OCI-M1 (cell line): ENCODE measurements around the gene OR4D2.
A peak's percentile ranks its signal among the peaks of the same experiment; 100 is the strongest.

ENCODE experiments used
- DNase-seq: peaks from one replicate; lab custom pipeline; 2025; lab: John Stamatoyannopoulos, UW

The OR4D2 gene

GRCh38 chr17:58174871-58175270 lies 8.1 kb downstream of the OR4D2 start:
- no peak for DNase-seq

- DNase-seq, result peak; percentile 27
These were observed 9.4 kb downstream of the OR4D2 start for GRCh38 chr17:58176200-58176599.

DNA sequence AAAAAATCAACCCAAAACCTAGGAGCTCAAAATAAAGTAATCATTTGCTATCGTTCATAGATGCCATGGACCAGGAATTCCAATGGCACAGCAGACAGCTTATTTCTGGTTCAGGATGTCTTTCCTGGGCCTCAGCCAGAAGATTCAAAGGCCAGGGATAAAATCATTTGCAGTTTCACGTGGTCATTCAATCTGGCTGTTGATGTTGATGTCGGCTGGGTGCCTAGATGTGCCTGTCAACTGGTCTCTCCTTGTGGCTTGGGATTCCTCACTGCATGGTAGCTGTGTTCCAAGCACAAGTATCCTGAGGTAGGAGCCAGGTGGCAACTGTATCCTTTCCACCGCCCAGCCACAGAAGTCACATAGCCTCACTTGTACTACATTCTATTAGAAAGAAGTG lies 15.0 kb downstream of the OR4D2 start:
- DNase-seq, result no peak

- no peak for DNase-seq
These were observed 16.7 kb downstream of the OR4D2 start for GRCh38 chr17:58183514-58183913.

DNA sequence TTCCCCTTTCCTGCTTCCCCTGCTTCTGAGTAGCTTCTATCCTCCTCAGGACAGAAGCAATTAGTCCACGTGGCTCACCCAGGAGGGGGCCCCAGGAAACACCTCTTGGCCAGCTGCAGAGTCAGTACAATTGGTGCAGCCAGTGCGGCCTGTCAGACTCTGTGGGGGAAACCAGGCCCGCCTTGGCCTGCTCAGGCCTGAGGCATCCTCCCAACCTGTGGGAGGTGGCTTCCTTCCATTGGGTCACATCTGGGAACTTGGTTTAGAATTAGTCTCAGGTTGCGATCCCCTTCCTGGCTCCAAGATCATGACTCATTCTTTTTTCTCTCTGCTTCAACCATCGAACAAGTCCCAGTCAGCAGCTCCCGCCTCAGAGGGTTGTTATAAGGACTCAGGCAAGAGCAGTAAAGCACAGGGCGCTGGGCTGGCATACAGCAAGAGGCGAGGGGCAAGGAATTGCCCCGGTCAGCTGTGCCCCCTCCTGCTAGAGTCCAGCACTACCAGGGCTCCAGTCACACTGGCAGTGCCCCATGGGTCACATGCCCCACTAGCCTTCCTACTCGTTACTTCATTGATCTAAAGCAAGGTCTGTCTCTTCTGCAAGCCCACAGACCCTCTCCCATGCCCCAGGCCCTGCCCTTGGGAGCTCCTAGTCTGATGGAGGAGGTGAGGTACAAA lies 17.7 kb downstream of the OR4D2 start:
- DNase-seq, result peak; percentile 49

DNA sequence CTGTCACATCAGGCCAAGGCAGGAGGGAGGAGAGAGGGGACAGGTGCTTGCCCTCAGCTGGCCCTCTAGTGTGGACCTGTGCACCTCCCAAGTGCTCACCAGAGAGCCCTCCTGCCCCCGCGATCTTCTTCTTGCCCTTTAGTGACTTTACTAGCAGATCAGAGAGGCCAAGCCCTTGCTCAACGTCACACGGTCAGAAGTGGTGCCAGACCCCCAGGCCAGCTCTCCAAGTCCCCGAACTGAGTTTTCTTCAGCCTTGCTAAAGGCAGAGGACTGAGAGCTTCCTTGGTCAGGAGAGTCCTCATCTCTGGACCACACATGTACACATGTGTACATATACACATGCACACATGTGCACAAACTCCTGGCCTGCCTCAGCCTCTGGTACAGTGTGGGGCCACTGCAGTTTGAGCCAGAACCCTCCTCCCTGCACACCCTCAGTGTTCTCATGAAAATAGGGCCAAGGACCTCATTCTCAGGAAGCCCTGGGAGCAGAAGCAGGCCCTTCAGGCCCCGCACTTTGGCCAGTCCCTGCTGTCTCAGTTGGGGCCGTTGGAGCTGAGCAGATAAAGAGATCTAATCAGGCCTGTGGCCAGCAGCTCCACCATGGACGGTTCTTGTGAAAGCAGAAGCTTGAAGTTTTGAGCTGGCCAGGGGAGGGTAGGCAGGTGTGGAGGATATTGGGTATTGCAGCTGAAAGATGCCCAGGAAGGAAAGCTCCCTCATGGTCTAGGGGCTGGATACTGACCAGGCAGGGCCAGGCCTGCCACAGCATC lies 18.4 kb downstream of the OR4D2 start:
- DNase-seq, result peak; percentile 88

GRCh38 chr17:58186591-58186990 lies 19.8 kb downstream of the OR4D2 start:
- no peak for DNase-seq

GRCh38 chr17:58187063-58187462 lies 20.3 kb downstream of the OR4D2 start:
- DNase-seq, result no peak

GRCh38 chr17:58187675-58188074 lies 20.9 kb downstream of the OR4D2 start:
- no peak for DNase-seq

- DNase-seq, result peak; percentile 64
These were observed 22.8 kb downstream of the OR4D2 start for GRCh38 chr17:58189436-58190146.

GRCh38 chr17:58191241-58191896 lies 24.6 kb downstream of the OR4D2 start:
- peak; percentile 12 for DNase-seq

DNA sequence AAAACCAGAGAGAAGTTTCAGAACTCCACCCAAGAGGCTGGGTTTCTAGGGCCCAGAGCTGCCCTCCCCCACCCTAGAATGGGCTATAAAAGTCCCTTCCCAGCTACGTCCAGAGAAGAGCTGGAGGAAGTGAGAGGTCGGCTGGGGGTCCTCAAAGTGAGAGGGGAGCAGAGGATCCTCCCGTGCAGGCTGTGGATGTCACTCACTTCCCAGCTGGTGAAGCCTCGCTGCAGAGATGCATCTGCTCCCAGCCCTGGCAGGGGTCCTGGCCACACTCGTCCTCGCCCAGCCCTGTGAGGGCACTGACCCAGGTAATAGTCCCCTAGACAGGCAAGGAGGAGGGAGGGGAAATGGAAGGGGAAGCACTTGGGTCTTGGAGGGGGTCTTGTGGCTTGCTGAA lies 25.8 kb downstream of the OR4D2 start, which contains the start of gene EPX:
EPX (plus strand) TSS at position 115 of the 400 bp plus-strand sequence; CDS start at position 236, 121 bp downstream.
- DNase-seq, result no peak

- DNase-seq, result no peak
These were observed 27.0 kb downstream of the OR4D2 start for GRCh38 chr17:58193641-58194255.

DNA sequence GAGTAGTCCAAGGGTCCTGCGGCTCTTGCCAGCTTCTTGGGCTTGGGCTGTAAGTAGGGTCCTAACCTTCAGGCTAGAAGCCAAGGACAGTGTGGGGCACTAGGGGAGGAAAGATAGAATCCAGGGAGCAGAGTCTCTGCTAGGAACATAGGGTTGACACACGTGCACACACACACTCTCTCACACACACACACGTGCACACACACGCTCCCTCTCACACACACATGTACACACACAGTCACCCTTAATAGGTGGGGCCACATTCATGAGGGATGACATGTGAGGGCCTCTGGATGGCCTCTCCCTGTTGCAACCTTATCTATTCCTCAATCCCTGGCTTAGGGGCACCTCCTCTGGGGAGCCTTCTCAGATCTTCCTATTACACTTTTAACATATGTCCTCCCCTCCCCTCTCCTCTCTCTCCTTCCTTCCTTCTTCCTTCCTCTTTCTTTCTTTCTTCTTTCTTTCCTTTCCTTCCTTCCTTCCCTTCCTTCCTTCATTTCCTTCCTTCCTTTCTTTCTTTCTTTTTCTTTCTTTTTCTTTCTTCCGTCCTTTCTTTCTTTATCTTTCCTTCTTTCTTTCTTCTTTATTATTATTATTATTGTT lies 28.8 kb downstream of the OR4D2 start:
- DNase-seq, result peak; percentile 28

GRCh38 chr17:58196610-58197009 lies 29.8 kb downstream of the OR4D2 start:
- no peak for DNase-seq

GRCh38 chr17:58200024-58200633 lies 33.3 kb downstream of the OR4D2 start:
- DNase-seq, result peak; percentile 75

GRCh38 chr17:58202859-58203258 lies 36.1 kb downstream of the OR4D2 start:
- no peak for DNase-seq

DNA sequence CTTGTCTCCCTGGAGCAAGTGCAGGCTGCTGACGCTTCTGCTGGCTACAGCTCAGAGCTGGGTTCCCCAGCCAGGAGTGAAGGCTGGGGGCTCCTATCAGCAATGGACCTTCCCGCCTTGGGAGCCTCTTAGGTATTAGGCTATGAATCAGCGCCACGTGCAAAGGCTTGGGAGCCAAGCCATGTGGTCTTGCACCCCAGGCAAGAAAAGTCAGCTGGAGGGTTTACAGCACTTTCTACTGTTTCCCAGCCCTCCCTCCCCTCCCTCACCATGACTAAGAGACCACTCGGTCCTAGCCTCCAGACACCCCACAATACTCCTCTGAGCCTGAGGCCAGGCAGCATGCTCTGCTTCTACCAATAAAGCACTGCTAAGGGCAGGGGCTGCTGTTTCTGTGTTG lies 38.0 kb downstream of the OR4D2 start:
- DNase-seq, result no peak

- DNase-seq, result no peak
These were observed 39.2 kb downstream of the OR4D2 start for GRCh38 chr17:58205936-58206335.

- no peak for DNase-seq
These were observed 40.7 kb downstream of the OR4D2 start for GRCh38 chr17:58207451-58207850.

DNA sequence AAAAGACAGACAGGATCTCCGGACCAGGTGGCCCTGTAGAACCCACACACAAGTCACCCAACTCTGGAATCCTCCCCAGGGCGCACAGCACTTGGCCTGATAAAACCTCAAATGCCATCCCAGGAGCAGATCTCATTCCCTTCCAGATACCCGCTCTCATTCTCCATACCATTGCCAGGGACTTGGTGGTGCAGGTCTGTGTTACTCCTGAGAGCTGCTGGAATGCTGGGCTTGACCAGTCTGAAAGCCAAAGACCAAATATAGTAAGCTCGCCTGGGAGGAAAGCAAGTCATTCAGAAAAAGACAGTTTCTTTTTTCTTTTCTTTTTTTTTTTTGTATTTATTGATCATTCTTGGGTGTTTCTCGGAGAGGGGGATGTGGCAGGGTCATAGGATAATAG lies 41.6 kb downstream of the OR4D2 start:
- no peak for DNase-seq
